ENCODE results near the gene EBNA1BP2.

GRCh38 chr1:43214501-43215444, 42.7 kb upstream of the EBNA1BP2 start:
- TF ChIP-seq EZH2 (IDR thresholded peaks at IDR 0.05; ENCODE audit: borderline replicate concordance, low read depth, low read length, severe bottlenecking) (no peak), CTCF (IDR thresholded peaks at IDR 0.05; ENCODE audit: extremely low read depth in 1 of 2, insufficient read depth in 1 of 2, low read depth in 1 of 2, low read length in 2 of 2) (no peak)
